Endothelial cell of umbilical vein (primary cell): ENCODE data around the gene IVD. TPM values are rescaled to one million over a fixed set of nuclear protein-coding genes. Genes with fewer than 3 reads are reported as not detected.
A peak's percentile ranks its signal among the peaks of the same experiment; 100 is the strongest.

Source experiments
- BruUV-seq: library from RNA; stranded (reverse); fragments of 400-500 nt; replicated peaks from 2 replicates; lab custom pipeline; 2021; lab: Mats Ljungman, UMichigan
- CTCF ChIA-PET: fragments of 300-600, 350-600 bp; sonication (Branson Sonifier 250); formaldehyde crosslinking; loops from one replicate; lab custom pipeline; 2021; ENCODE audit warnings: antibody characterized with exemption, inconsistent platforms; lab: Charles Lee
- POLR2A ChIA-PET: fragments of 300-600, 350-600 bp; sonication (Branson Sonifier 250); formaldehyde crosslinking; loops from one replicate; lab custom pipeline; 2021; ENCODE audit warnings: antibody characterized with exemption, inconsistent platforms; lab: Charles Lee
- DNase-seq: peaks from one replicate; pipeline ENCODE4 v3.0.0-alpha.2; 2011; ENCODE audit warnings: low read depth, low spot score
- FAIRE-seq: peaks from 2 replicates; lab custom pipeline; 2011; peaks lifted over from hg19 to GRCh38; lab: Jason Lieb, UNC
- H2AFZ ChIP-seq: 2 replicates; pipeline ENCODE4 v1.6.0; 2012; ENCODE audit warnings: low read depth, low read length, control low read depth, inconsistent platforms
- H3K27ac ChIP-seq: 2 replicates; pipeline ENCODE4 v1.5.1; 2011; ENCODE audit warnings: low read depth, mild to moderate bottlenecking, control low read depth, low read length, moderate library complexity; ENCODE audit not compliant: insufficient read depth
- H3K27me3 ChIP-seq, 2 experiments: 2 replicates each; pipeline versions ENCODE4 v1.6.0 to v1.6.1; 2011; ENCODE audit warnings: low read length in 2 of 2, mixed read lengths in 1 of 2; ENCODE audit not compliant: control insufficient read depth in 2 of 2, insufficient read depth in 2 of 2
- H3K36me3 ChIP-seq, 2 experiments: 2 replicates in 1 of 2; 3 replicates in 1 of 2; pipeline ENCODE4 v1.5.1; 2011; ENCODE audit warnings: low read length in 2 of 2, mild to moderate bottlenecking in 1 of 2, moderate library complexity in 1 of 2; ENCODE audit not compliant: control insufficient read depth in 2 of 2, insufficient read depth in 2 of 2; ENCODE audit errors: extremely low read depth in 1 of 2
- H3K4me1 ChIP-seq: 3 replicates; pipeline ENCODE4 v1.5.1; 2011; ENCODE audit warnings: mild to moderate bottlenecking, low read length; ENCODE audit not compliant: control insufficient read depth, insufficient read depth; ENCODE audit errors: extremely low read depth
- H3K4me2 ChIP-seq: 2 replicates; pipeline ENCODE4 v1.6.1; 2011; ENCODE audit warnings: low read length, control low read depth, mixed read lengths; ENCODE audit not compliant: insufficient read depth
- H3K4me3 ChIP-seq, 3 experiments: fragments of 200-600 bp in 1 of 3; sonication (generic), shearing (Covaris generic) in 1 of 3; replicated peaks in 1 of 3; 2 replicates each; pipeline ENCODE4 v1.5.1; 2011 to 2016; ENCODE audit warnings: control low read depth in 3 of 3, low read length in 3 of 3, mild to moderate bottlenecking in 2 of 3, inconsistent platforms in 1 of 3, low read depth in 1 of 3, moderate library complexity in 1 of 3; ENCODE audit not compliant: insufficient read depth in 1 of 3
- H3K79me2 ChIP-seq: 2 replicates; pipeline ENCODE4 v1.6.0; 2012; ENCODE audit warnings: low read length, inconsistent platforms; ENCODE audit not compliant: control insufficient read depth, insufficient read depth
- H3K9ac ChIP-seq: replicated peaks from 2 replicates; pipeline ENCODE3; 2011; ENCODE audit warnings: low read length, control low read depth; ENCODE audit not compliant: insufficient read depth; ENCODE audit errors: extremely low read depth
- H3K9me1 ChIP-seq: replicated peaks from 3 replicates; pipeline ENCODE4 v1.6.0; 2011; ENCODE audit warnings: mild to moderate bottlenecking, low read length; ENCODE audit not compliant: control insufficient read depth, insufficient read depth; ENCODE audit errors: extremely low read depth
- H3K9me3 ChIP-seq: replicated peaks from 2 replicates; pipeline ENCODE4 v1.5.1; 2012; ENCODE audit warnings: low read length, inconsistent platforms; ENCODE audit not compliant: control insufficient read depth, insufficient read depth
- H4K20me1 ChIP-seq: replicated peaks from 2 replicates; pipeline ENCODE3; 2011; ENCODE audit warnings: mild to moderate bottlenecking, low read length; ENCODE audit not compliant: control insufficient read depth, insufficient read depth; ENCODE audit errors: extremely low read depth
- EZH2 ChIP-seq: IDR thresholded peaks from 2 replicates; pipeline ENCODE4 v1.6.1; 2012; ENCODE audit warnings: borderline replicate concordance, low read depth, mild to moderate bottlenecking, moderate library complexity, low read length, inconsistent platforms; ENCODE audit not compliant: severe bottlenecking
- POLR2A ChIP-seq: IDR thresholded peaks from 2 replicates; pipeline ENCODE4 v1.6.1; 2012; ENCODE audit warnings: low read depth, mild to moderate bottlenecking, control low read depth, low read length
- POLR2AphosphoS5 ChIP-seq: IDR thresholded peaks from 2 replicates; pipeline ENCODE4 v1.6.1; 2012; ENCODE audit warnings: low read depth, mild to moderate bottlenecking, control low read depth, low read length, moderate library complexity; ENCODE audit not compliant: insufficient read depth
- dilution Hi-C: fragments of 300-500 bp; cut with MboI; formaldehyde crosslinking; loops from one replicate; pipeline ENCODE4 v1.15.0; 2019; ENCODE audit warnings: low sequenced_read_pairs; ENCODE audit not compliant: extremely low pct_ligation_motif_present
- intact Hi-C: fragments of 100-400 bp; cut with micrococcal nuclease; formaldehyde crosslinking; loops from one replicate; pipeline ENCODE4 v1.10.0; 2022
- polyA plus RNA-seq, 4 experiments: library from polyadenylated mRNA; depleted of rRNA in 3 of 4; stranded (reverse) in 3 of 4; unstranded in 1 of 4; fragments of >200 nt; gene quantifications; 2 replicates each; pipeline versions ENCODE4 v1.2.1 to v1.2.3, GENCODE V29; 2011 to 2012; ENCODE audit warnings: missing spikeins in 1 of 4
- total RNA-seq: library from RNA; stranded (reverse); gene quantifications from 2 replicates; pipeline ENCODE4 v1.2.3, GENCODE V29; 2021

IVD gene
- total and polyA plus RNA-seq, 2 donors (not counting 3 experiments of a cell fraction or from before 2014, with no cell fraction given) = 34.1 to 62.5 TPM

- Histone ChIP-seq H3K27ac (no peak overlapping the region), H3K9ac (no peak overlapping the region), H3K4me1 (peaks cover 6% of the 10 kb centered on the region), H3K4me2 (no peak overlapping the region), H3K36me3 (no peaks in the 10 kb centered on the region), H2AFZ (no peak overlapping the region), H3K27me3 (peaks cover 66 to 81% of the 10 kb centered on the region in 2 experiments), H3K9me3 (no peaks in the 10 kb centered on the region), H3K9me1 (no peaks in the 10 kb centered on the region), H3K4me3 (peak overlapping the region in 1 of 3 experiments; percentile 18), H4K20me1 (no peaks in the 10 kb centered on the region), H3K79me2 (no peaks in the 10 kb centered on the region)
- ChIA-PET POLR2A (no interaction called here), CTCF (interaction anchor here (0.9 to 1.6 kb wide), 2 partner anchors 11 to 157 kb away, joined by 3 to 4 read pairs; no protein-coding TSS in a partner anchor)
- dilution Hi-C loops = no loop called here
- no peak for DNase-seq
- FAIRE-seq = no peak
- no TSS peak for BruUV-seq
- peak; percentile 81 for TF ChIP-seq EZH2
- TF ChIP-seq POLR2A = no peak
- no peak for TF ChIP-seq POLR2AphosphoS5
- intact Hi-C loops = no loop called here
Measured at GRCh38 chr15:40436116-40436891, 30.7 kb downstream of the IVD start.

- FAIRE-seq (no peak), DNase-seq (no peak)
- POLR2A ChIA-PET = no interaction called here
- CTCF ChIA-PET = interaction anchor here (0.9 kb wide), 1 partner anchor 158 kb away, joined by 3 read pairs; no protein-coding TSS in a partner anchor
- dilution Hi-C loops = no loop called here
- Histone ChIP-seq H2AFZ (no peak overlapping the region), H3K27me3 (peaks cover 66 to 79% of the 10 kb centered on the region in 2 experiments), H3K36me3 (no peaks in the 10 kb centered on the region), H3K79me2 (peaks cover 2% of the 10 kb centered on the region), H3K4me1 (peaks cover 6% of the 10 kb centered on the region), H3K9me3 (no peaks in the 10 kb centered on the region), H3K27ac (no peak overlapping the region), H3K9ac (no peak overlapping the region), H3K4me2 (no peak overlapping the region), H4K20me1 (no peaks in the 10 kb centered on the region), H3K9me1 (no peaks in the 10 kb centered on the region), H3K4me3 (no peak overlapping the region)
- BruUV-seq = no TSS peak
- intact Hi-C loops = no loop called here
- TF ChIP-seq EZH2 (peak; percentile 78), POLR2AphosphoS5 (no peak)
Measured at GRCh38 chr15:40436892-40437751, 31.5 kb downstream of the IVD start.
